Superior temporal gyrus (tissue), 1 donor: ENCODE data around the gene TMC7.
A peak's percentile ranks its signal among the peaks of the same experiment; 100 is the strongest.
"Not testable (repeated sequence)": the region's sequence is repeated elsewhere in the genome, so short reads cannot be mapped to it uniquely, and the experiment has no call there.

Experiments
- DNase-seq: peaks from one replicate; pipeline ENCODE4 v3.0.0-alpha.2; 2016; ENCODE audit errors: extremely low spot score

The TMC7 gene

DNA sequence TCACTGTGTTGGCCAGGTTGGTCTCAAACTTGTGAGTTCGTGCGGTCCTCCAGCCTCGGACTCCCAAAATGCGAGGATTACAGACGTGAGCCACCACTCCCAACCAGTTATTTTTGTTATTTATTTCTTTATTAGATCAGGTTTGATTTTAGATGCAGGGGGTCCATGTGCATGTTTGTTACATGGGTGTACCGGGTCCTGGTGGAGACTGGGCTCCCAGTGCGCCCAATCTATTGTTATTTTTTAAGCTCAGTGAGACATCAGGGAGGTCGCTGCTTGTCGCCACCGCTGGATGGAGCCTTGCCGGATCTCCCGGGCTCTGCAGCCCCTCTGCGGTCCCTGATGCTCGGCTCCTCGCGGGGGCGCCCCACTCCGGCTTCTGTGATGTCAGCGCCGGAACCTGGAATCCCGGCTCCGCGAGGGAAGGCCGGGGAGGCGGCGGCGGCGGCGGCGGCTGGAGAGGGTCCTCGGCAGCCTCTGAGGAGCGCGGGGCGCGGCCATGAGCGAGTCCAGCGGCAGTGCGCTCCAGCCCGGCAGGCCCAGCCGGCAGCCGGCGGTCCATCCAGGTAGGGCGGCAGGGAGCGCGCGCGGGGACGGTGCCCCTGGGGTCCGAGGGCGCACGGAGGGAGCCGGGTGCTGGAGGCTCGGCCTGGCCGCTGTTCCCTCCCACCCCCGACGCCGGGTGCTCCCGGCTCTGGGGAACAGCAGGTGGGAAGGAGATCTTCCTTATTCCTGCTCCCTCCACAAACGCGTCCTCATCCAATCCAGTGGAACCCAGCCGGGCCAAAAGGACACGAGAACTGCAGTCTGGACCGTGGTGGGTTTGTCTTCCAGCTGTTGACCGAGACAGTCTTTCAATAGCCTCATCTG lies at the start of gene TMC7:
TMC7 (plus strand) TSS at position 370 of the 870 bp plus-strand sequence; CDS start at position 500, 130 bp downstream.
- DNase-seq: peak; percentile 93

DNA sequence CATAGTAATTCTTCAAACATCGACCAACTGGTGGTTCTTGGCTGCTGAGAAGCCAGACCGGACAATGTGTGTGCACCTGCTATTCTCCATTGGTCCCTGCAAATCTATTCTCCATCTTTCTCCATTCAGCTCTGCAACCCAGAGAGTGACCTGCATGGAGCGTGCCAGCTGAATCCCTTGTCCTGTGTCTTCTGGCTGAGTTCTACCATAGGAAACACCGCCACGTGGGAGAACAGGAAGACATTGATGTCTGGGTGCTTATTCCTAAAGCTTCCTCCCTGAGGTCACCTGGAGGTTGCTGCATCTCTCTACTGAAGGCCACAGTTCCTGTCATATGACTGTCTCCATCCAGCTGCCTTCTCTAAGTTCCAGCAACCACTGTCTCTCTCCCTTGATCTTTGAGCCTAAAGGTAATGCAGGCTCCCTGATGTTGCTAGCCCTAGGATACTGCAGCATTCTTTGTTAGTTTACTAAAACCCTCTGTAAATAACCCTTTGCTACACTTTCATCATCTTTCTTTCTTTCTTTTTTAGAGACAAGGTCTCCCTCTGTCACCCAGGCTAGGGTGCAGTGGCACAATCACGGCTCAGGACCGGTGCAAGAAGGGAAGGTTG lies 46.9 kb upstream of the TMC7 start:
- no peak for DNase-seq

DNA sequence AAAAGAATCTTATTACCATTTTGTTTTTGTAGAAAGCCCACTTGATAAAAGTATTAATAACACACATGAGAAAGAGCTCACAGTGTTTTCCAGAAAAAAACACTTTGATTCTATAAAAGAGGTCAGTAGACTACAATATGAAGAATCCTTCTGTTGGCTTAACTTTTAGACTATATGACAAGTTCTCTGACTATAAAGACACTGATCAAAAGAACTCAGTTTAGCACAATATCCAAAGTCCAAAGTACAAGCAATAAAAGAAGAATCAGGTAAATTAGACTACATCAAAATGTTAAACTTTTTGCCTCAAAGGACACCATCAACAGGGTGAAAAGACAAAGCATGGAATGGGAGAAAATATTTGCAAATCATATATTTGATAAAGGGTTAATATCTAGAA lies 46.3 kb upstream of the TMC7 start:
- DNase-seq: no peak

- no peak for DNase-seq
Measured at GRCh38 chr16:18938986-18939385, 44.7 kb upstream of the TMC7 start.

DNA sequence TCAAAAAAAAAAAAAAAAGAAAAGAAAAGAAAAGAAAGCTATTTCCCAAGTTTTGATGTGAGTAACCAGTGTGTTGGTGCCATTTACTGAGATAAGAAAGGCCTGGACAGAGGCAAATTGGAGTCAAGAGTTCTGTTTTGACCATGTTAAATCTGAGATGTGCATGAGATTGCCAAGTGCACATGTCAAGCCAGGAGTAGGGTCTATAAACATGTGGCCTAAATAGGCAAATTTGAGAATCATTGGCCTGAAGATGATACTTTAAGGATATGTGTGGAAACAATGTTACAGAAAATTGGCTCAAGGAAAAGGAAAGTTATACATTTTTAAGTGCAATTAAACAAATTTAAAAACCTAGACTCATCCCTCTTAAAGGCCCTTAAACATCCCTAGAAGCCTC lies 42.3 kb upstream of the TMC7 start:
- DNase-seq: no peak

- DNase-seq: no peak
Measured at GRCh38 chr16:18942061-18942460, 41.7 kb upstream of the TMC7 start.

DNA sequence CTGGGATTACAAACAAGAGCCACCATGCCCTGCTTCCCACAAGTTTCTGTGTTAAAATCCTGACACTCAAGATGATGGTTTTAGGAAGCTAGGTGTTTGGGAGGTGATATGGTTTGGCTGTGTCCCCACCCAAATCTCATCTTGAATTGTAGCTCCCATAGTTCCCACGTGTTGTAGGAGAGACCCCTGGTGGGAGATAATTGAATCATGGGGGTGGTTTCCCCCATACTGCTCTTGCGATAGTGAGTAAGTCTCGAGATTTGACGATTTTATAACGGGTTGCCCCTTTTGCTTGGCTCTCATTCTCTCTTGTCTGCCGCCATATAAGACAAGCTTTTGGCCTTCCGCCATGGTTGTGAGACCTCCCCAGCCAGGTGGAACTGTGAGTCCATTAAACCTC lies 40.3 kb upstream of the TMC7 start:
- no peak for DNase-seq

DNA sequence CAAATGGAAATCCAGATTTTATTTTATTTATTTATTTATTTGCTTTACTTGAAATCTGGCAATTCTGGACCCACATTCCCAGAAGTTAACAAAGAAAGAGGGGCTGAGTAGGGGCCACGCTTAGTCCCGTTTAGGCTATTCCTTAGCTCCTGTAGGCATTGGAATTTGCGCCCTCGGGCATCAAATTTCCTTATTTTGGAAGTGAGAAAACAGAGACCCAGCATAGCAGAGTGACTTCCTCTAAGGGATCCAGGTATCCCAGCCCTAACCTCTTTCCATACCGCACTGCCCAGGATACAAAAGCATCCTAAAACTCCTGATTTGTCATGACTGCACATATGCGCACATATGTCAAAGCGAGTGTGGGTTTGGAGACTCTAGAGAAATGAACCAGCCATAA lies 38.5 kb upstream of the TMC7 start:
- DNase-seq: no peak

DNA sequence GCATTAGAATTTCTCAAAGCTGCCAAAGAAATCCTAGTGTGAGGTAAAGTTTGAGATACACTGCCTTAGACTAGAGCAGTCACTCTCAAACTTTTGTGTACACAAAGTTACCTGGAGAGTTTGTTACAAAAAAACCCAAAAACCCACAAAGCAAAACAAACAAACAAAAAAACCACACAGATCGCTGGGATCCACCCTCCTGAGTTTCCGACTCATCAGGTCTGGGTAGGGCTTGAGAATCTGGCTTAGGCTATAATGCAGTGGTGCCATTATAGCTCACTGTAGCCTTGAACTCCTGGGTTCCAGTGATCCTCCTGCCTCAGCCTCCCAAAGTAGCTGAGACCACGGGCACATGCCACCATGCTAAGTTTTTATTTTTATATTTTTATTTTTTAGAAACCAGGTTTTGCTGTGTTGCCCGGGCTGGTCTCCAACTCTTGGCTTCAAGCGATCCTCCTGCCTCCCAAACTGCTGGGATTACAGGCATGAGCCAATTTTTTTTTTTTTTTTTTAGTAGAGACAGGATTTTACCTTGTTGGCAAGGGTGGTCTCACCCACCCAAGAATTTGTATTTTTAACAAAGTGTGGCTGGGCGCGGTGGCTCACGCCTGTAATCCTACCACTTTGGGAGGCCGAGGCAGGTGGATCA lies 35.2 kb upstream of the TMC7 start:
- DNase-seq: no peak

DNA sequence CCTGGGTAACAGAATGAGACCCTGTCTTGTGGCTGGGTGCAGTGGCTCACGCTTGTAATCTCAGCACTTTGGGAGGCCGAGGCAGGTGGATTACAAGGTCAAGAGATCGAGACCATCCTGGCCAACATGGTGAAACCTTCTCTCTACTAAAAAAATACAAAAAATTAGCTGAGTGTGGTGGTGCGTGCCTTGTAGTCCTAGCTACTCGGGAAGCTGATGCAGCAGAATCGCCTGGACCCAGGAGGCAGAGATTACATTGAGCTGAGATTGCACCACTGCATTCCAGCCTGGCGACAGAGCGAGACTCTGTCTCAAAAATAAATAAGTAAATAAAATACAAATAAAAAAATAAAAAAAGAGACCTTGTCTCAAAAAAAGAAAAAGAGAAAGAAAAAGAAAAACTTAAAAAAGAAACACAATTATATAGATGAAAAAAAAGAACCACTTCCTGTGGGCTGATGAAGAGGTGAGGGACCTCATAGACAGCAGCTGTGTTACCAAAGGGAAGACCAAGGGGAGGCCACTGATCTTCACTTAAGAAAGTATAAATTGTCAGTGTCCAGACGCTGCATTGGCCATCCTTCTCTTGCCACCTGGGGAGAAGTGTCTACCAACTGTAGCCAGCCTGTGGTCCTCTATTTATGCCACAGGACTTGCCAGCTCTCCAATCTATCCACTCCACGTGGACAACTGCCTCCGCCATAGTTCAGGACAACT lies 33.1 kb upstream of the TMC7 start:
- no peak for DNase-seq

- DNase-seq: no peak
Measured at GRCh38 chr16:18953547-18953946, 30.2 kb upstream of the TMC7 start.

GRCh38 chr16:18955874-18956580 lies 27.7 kb upstream of the TMC7 start:
- DNase-seq: not testable (repeated sequence)

- DNase-seq: not testable (repeated sequence)
Measured at GRCh38 chr16:18956658-18957241, 27.0 kb upstream of the TMC7 start.

DNA sequence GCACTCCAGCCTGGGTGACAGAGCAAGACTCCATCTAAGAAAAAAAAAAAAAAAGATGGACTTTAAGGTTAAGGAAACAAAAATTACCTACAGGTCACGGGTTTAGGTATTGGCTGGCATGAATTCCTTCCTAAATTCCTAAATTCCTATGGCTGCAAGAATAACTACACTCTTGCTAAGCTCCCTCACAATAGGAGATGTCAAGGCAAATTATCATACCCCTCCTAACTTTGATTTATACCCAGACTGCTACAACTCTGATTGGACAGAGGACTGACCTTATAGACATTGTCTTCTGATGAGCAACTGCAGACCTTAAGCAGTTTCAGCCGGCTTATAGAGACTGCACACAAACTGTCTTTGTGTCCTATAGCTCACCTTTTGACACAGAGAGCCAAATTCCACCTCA lies 25.1 kb upstream of the TMC7 start:
- no peak for DNase-seq

GRCh38 chr16:18959031-18959505 lies 24.7 kb upstream of the TMC7 start:
- DNase-seq: no peak

- no peak for DNase-seq
Measured at GRCh38 chr16:18965555-18965954, 18.2 kb upstream of the TMC7 start.

- no peak for DNase-seq
Measured at GRCh38 chr16:18966791-18967190, 16.9 kb upstream of the TMC7 start.

DNA sequence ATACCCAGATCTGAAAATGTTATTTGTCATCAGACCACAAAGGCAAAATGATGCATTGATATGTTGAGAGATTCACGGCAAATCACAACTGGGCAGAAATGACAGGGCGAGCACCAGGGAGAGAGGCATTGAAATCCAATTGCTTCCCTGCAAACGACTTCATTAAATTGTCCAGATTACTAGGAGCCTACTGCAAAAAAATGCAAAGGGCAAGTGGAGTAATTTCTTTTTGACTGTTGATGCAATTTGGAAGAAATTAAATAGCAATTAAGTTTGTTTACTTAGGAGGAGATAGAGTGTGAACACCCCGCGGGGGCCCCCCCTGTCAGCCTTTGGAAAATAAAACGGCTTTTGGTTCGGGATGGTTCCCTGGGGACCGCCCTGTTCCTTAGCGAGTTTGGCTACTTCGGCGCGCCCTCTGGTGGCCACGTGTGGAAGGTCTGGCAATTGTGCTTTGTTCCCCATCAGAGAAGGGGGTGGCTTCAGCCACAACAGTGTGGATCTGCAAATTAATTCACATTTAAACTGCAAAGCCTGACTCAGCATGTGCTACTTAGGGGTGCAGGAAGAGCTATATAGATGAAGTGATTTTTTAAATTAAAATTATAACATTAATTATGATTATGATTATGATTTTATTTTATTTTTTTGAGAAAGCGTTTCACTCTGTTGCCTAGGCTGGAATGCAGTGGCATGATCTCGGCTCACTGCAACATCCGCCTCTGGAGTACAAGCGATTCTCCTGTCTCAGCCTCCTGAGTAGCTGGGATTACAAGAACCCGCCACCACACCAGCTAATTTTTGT lies 14.5 kb upstream of the TMC7 start:
- DNase-seq: peak; percentile 95

DNA sequence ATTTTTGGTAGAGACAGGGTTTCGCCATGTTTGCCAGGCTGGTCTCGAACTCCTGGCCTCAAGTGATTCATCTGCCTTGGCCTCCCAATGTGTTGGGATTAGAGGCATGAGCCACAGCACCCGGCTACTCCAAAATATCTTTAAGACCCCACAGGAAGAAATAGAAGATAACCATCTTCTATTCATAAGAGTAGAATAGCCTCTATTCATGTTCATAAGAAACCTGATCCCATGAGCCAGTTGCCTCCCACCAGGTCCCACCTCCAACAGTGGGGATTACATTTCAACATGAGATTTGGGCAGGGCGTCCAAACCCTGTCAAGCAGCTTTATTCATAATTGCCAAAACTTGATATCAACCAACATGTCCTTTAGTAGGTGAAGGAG lies 13.9 kb upstream of the TMC7 start:
- DNase-seq: no peak

GRCh38 chr16:18975109-18975508 lies 8.6 kb upstream of the TMC7 start:
- DNase-seq: no peak
